ENCODE data around the gene CNN1. TPM values are rescaled to one million over a fixed set of nuclear protein-coding genes. Genes with fewer than 3 reads are reported as not detected.

The CNN1 gene
- total and polyA plus RNA-seq, 2 of the 4 experiments (the other 2 are of a cell fraction): 102 to 196 TPM

DNA sequence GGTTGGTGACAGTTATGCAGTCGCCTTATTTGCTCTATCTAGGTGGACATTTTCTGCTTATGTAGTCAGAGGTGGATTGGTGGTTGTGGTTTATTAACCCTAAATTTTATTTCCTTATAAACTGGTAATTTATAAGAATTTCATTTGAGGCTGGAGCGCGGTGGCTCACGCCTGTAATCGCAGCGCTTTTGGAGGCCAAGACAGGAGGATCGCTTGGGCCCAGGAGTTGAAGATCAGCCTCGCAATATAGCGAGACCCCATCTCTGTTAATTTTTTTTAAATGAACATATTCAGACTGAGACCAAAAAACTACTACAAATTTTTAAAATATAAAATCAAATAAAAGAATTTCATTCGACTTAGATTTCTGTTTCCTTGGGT is 59.4 kb downstream of the CNN1 start:
- Histone ChIP-seq H2AK5ac (ENCODE audit: low read depth, low read length) (0 out of 2 replicates have a peak overlapping the region, but pooled peaks have one; percentile 93), H3K4me2 (ENCODE audit: low read depth, low read length) (peak overlapping the region; percentile 73), H3K79me1 (ENCODE audit: low read depth in 1 of 2, low read length in 2 of 2) (peaks cover 14 to 43% of the 10 kb centered on the region in 2 experiments), H3K36me3 (ENCODE audit: control insufficient read depth, insufficient read depth, low read length) (peaks cover 11% of the 10 kb centered on the region), H2BK5ac (ENCODE audit: low read depth, low read length, poor library complexity, severe bottlenecking) (no peak overlapping the region), H3K14ac (replicated peaks; ENCODE audit: low read depth, low read length) (peak overlapping the region; percentile 99), H3K27ac (ENCODE audit: insufficient read depth, low read length) (peak overlapping the region; percentile 100), H4K91ac (ENCODE audit: insufficient read depth, low read depth, low read length) (no peak overlapping the region), H3K9ac (ENCODE audit: low read depth, low read length) (peak overlapping the region; percentile 100), H3K9me1 (ENCODE audit: insufficient read depth, low read length) (peaks cover 10% of the 10 kb centered on the region; the same call in 1 of the 2 replicates), H4K8ac (ENCODE audit: low read depth in 2 of 2, low read length in 2 of 2) (peak overlapping the region in 1 of 2 experiments; percentile 98; a peak in 1 of 4 replicates), H4K5ac (ENCODE audit: low read depth, low read length) (no peak overlapping the region; the same call in 1 of the 2 replicates), H3K4me3 (ENCODE audit: insufficient read depth, low read depth, low read length) (peak overlapping the region; percentile 99), H2AK9ac (replicated peaks; ENCODE audit: low read depth, low read length, poor library complexity) (peak overlapping the region; percentile 99), H2BK15ac (ENCODE audit: low read depth, low read length) (no peak overlapping the region), H3K9me3 (ENCODE audit: control insufficient read depth, insufficient read depth, low read length) (no peaks in the 10 kb centered on the region), H3K18ac (ENCODE audit: low read depth, low read length) (no peak overlapping the region), H3K4me1 (ENCODE audit: control insufficient read depth, insufficient read depth, low read length) (no peaks in the 10 kb centered on the region; the same call in 1 of the 2 replicates), H3K56ac (ENCODE audit: extremely low read depth, insufficient read depth, low read length) (peak overlapping the region; percentile 2; the same call in 1 of the 2 replicates), H2BK120ac (ENCODE audit: low read depth, low read length) (no peak overlapping the region), H3K27me3 (ENCODE audit: control insufficient read depth, insufficient read depth, low read length) (no peaks in the 10 kb centered on the region), H3K4ac (ENCODE audit: low read depth, low read length) (peak overlapping the region; percentile 96), H4K20me1 (ENCODE audit: insufficient read depth, low read length) (peaks cover 36% of the 10 kb centered on the region), H2AFZ (replicated peaks; ENCODE audit: low read length, poor library complexity) (no peak overlapping the region), H2BK20ac (ENCODE audit: low read depth, low read length) (no peak overlapping the region), H3K23ac (ENCODE audit: low read depth, low read length) (peak overlapping the region; percentile 55; the same call in 1 of the 2 replicates)
- CTCF ChIA-PET: interaction anchor here (0.6 to 0.7 kb wide), 2 partner anchors 13 to 33 kb away, joined by 3 to 7 read pairs; no protein-coding TSS in a partner anchor
- in situ Hi-C loops (cut with MboI; ENCODE audit: low sequenced_read_pairs): no loop called here
- dilution Hi-C loops (cut with HindIII; ENCODE audit: low sequenced_read_pairs, unreplicated experiment): no loop called here
- TSS peak; percentile 37 for BruUV-seq (replicated peaks)
- intact Hi-C loops (cut with micrococcal nuclease): no loop called here
- TF ChIP-seq, protein P1, sequence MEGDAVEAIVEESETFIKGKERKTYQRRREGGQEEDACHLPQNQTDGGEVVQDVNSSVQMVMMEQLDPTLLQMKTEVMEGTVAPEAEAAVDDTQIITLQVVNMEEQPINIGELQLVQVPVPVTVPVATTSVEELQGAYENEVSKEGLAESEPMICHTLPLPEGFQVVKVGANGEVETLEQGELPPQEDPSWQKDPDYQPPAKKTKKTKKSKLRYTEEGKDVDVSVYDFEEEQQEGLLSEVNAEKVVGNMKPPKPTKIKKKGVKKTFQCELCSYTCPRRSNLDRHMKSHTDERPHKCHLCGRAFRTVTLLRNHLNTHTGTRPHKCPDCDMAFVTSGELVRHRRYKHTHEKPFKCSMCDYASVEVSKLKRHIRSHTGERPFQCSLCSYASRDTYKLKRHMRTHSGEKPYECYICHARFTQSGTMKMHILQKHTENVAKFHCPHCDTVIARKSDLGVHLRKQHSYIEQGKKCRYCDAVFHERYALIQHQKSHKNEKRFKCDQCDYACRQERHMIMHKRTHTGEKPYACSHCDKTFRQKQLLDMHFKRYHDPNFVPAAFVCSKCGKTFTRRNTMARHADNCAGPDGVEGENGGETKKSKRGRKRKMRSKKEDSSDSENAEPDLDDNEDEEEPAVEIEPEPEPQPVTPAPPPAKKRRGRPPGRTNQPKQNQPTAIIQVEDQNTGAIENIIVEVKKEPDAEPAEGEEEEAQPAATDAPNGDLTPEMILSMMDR (conservative IDR thresholded peaks at IDR 0.05; ENCODE audit: low read depth, low read length): no peak
- TF ChIP-seq RFX5 (IDR thresholded peaks at IDR 0.05; ENCODE audit: low read depth, low read length) (no peak), SMC3 (IDR thresholded peaks at IDR 0.05; ENCODE audit: low read depth, low read length) (no peak), MAZ (IDR thresholded peaks at IDR 0.05; ENCODE audit: borderline replicate concordance, low read depth, low read length) (no peak), CEBPB (IDR thresholded peaks at IDR 0.05; ENCODE audit: low read depth, low read length) (no peak), RCOR1 (IDR thresholded peaks at IDR 0.05; ENCODE audit: insufficient replicate concordance, low read length) (no peak), RAD21 (IDR thresholded peaks at IDR 0.05; ENCODE audit: low read length) (no peak), BHLHE40 (IDR thresholded peaks at IDR 0.05; ENCODE audit: low read depth, low read length) (no peak), FOS (IDR thresholded peaks at IDR 0.05; ENCODE audit: low read depth, low read length) (no peak), CHD1 (IDR thresholded peaks at IDR 0.05; ENCODE audit: low read depth, low read length) (no peak), POLR2A (IDR thresholded peaks at IDR 0.05; ENCODE audit: low read depth, low read length) (no peak), MXI1 (IDR thresholded peaks at IDR 0.05; ENCODE audit: borderline replicate concordance, low read depth, low read length) (no peak), NFE2L2 (IDR thresholded peaks at IDR 0.05; ENCODE audit: low read depth, low read length) (no peak), MAFK (IDR thresholded peaks at IDR 0.05; ENCODE audit: low read depth, low read length) (no peak)
- TF ChIP-seq, protein P2, sequence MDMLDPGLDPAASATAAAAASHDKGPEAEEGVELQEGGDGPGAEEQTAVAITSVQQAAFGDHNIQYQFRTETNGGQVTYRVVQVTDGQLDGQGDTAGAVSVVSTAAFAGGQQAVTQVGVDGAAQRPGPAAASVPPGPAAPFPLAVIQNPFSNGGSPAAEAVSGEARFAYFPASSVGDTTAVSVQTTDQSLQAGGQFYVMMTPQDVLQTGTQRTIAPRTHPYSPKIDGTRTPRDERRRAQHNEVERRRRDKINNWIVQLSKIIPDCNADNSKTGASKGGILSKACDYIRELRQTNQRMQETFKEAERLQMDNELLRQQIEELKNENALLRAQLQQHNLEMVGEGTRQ (IDR thresholded peaks at IDR 0.05; ENCODE audit: low read depth, low read length): no peak
- TF ChIP-seq, protein P3, sequence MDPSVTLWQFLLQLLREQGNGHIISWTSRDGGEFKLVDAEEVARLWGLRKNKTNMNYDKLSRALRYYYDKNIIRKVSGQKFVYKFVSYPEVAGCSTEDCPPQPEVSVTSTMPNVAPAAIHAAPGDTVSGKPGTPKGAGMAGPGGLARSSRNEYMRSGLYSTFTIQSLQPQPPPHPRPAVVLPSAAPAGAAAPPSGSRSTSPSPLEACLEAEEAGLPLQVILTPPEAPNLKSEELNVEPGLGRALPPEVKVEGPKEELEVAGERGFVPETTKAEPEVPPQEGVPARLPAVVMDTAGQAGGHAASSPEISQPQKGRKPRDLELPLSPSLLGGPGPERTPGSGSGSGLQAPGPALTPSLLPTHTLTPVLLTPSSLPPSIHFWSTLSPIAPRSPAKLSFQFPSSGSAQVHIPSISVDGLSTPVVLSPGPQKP (IDR thresholded peaks at IDR 0.05; ENCODE audit: borderline replicate concordance, low read depth, low read length): no peak
- no CpG with 5 or more reads among the region's 10 CpGs for WGBS, 2 experiments (ENCODE audit: extremely low coverage in 2 of 2, insufficient read length in 1 of 2)
- no peak for DNase-seq
- ATAC-seq (ENCODE audit: low read depth): no peak
- POLR2A ChIA-PET (ENCODE audit: unreplicated experiment): no interaction called here

Measured in IMR-90 (cell line).